AML-193 (cell line): ENCODE results near the gene SIPA1L3.

Experiments used
- DNase-seq, 2 experiments: peaks; one replicate each; lab custom pipeline; 2025; lab: John Stamatoyannopoulos, UW

The SIPA1L3 gene

GRCh38 chr19:37975071-37975470 is 68.1 kb downstream of the SIPA1L3 start:
- no peak for DNase-seq

DNA sequence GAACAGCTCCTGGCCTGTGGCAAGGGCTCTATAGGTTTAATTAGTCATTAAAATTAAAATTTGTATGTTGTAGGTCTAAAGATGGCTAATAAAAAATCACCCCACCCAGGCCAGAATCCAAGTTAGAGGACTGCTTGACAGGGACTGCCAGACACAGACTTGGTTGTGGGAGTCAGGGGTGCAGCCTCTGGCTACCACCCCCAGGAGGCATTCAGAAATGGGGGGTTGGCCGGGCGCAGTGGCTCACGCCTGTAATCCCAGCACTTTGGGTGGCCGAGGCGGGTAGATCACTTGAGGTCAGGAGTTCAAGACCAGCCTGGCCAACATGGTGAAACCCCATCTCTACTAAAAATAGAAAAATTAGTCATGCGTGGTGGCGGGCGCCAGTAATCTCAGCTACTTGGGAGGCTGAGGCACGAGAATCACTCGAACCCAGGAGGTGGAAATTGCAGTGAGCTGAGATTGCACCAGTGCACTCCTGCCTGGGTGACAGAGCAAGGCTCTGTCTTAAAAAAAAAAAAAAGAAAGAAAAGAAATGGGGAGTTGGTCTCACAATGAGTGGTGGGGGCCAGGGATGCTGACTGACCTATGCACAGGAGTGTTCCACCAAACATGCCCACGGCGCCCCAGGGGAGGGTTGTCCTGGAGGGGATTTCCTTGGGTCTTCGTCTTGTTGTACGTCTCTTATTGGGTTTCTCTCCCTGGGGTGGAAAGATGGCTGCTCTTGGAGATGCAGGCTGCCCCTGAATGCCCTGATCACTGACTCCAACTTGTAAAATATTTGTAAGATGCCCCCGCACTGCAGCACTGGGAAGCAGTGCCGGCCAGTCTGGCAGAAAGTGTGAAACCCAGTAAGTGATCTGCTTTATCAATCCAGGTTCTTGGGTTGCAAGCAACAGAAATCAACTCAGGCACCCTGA is 68.8 kb downstream of the SIPA1L3 start:
- DNase-seq, result no peak

GRCh38 chr19:37977391-37977790 is 70.4 kb downstream of the SIPA1L3 start:
- no peak for DNase-seq

- no peak for DNase-seq
Observed at GRCh38 chr19:37977992-37978391, 71.0 kb downstream of the SIPA1L3 start.

DNA sequence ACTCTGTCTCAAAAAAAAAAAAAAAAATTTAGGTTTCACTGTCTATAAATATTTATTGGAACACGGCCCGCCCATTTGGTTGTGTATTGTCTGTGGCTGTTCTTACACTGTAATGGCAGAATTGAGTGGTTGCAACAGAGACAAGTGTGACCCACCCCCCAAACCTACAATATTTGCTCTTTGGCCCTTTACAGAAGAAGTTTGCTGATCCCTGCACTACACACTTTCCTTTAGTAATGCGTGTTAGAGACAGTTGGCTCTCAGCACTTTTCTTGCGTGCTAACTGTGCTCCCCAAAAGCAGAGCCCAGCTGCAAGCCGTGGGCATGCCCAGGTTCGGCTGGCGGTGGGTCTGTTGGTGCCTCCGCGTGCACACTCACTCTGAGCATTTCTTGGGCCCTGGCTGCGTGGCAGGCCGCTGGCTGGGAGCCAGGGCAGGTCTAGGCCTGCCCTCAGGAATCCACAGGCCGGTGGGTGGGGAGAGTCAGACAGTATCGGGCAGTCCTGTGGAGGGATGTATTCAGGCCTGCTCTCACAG is 72.6 kb downstream of the SIPA1L3 start:
- no peak for DNase-seq

DNA sequence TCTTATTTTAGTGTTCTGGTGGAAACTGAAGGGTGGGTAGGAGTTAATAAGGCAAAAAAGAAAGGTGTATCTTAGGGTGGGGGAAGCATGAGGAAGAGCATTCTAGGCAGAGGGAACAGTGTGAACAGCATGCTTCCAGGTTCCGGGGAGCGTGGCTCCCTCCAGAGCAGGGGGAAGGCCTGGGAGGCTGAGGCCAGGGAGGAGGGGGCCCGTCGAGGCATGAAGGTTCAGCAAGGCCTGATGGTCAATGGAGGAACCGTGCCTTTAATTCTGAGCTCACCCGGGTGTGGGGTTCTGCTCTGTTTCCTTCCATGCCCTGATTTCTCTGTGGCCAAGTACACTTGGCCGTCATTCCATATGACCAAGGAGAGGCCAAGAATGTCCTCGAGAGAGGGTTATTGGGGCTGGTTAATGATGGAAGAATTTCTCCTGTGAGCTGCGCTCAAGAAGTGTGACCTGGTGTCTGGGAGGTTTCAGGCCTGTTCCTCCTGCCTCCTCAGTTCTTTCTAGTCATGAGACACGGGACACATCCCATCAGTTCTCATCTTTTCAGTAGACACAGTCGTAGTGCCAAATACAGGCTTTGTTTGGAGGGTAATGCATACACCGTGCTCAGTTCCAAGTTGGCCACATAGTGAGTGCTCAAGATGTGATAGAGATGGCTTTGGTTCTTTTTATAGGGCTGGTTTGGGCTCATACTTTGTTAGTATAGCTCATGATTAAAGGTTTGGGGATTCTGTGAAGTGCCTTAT is 73.6 kb downstream of the SIPA1L3 start:
- no peak for DNase-seq

GRCh38 chr19:37981785-37982475 is 74.9 kb downstream of the SIPA1L3 start:
- no peak for DNase-seq

DNA sequence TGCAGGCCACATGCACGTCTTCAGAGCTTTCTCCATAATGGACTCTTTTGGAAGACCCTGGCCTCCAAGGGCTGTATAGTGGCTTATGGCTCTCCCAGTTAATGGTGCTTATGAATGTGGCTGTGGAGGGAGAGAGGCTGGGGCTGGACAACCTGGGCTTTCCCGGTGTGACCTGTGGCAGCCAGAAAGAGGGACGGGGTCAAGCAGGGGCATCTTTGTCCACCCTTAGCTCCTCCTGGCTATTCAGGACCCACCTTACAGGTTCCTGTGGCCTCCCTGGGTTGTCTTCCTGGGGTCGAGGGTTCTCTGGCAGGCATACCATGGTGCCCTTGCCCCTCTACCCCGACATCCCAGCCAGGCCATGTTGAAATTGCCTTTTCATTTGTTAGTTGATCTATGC is 75.6 kb downstream of the SIPA1L3 start:
- no peak for DNase-seq

GRCh38 chr19:37983153-37983552 is 76.1 kb downstream of the SIPA1L3 start:
- DNase-seq, result no peak

DNA sequence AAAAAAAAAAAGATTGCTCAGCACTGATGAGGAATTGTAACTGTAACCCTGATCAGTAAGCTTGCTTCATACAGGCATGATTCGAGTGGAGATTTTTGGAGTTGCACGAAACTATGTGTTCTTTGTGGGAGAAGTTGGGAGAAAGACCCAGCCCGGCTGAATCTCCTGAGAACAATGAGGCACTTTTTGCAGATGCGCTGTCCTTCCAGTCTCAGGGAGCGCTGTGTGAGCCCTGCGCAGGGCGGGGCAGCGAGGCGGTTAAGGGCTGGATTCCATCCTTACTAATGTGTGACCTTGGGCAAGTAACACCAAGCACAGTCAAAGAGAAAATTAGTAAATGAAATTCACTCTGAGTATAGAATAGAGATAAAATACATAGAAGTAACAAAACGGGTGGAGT is 76.9 kb downstream of the SIPA1L3 start:
- DNase-seq, result no peak

- DNase-seq, result no peak
Observed at GRCh38 chr19:37986048-37986750, 79.2 kb downstream of the SIPA1L3 start.

DNA sequence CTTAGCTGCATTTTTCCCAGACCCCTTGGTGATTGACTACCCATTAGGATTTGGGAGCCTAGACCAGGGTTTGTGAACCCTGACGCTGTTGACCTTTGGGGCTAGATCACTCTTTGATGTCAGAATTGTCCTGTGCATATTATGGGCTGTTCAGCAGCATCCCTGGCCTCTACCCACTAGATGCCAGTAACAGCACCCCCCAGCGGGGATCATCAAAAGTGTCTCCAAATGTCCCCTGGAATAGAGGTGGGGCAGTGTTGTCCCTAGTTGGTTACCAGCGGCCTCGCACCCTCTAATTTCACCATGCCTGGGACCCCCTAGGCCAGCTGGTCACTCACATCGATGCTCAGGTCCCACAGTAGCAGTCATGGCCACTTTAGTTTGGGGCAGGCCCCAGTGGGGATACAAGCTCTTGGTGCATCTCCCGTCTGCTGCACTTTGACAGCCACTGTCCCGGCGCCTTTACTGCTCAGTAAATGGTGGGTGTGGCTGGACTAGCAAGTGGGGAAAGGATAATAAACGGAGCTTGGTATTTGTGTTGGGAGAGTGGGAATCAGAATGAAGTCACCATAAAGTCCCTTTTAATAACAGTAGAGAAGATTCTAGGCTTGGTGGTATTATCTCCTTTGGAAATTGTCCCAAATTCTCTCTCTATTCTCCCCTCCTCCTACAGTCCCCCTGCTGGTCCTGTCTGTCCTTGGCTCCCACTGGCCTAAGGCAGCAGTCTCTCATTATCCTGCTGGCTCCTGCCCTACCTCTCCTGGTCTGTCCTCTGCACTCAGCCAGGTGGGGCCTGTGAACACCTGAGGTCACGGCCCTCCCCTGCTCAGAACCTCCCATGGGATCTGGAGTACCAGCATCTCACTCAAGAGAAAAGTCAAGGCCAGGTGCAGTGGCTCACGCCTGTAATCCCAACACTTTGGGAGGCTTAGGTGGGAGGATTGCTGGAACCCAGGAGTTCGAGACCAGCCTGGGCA is 80.6 kb downstream of the SIPA1L3 start:
- no peak for DNase-seq

DNA sequence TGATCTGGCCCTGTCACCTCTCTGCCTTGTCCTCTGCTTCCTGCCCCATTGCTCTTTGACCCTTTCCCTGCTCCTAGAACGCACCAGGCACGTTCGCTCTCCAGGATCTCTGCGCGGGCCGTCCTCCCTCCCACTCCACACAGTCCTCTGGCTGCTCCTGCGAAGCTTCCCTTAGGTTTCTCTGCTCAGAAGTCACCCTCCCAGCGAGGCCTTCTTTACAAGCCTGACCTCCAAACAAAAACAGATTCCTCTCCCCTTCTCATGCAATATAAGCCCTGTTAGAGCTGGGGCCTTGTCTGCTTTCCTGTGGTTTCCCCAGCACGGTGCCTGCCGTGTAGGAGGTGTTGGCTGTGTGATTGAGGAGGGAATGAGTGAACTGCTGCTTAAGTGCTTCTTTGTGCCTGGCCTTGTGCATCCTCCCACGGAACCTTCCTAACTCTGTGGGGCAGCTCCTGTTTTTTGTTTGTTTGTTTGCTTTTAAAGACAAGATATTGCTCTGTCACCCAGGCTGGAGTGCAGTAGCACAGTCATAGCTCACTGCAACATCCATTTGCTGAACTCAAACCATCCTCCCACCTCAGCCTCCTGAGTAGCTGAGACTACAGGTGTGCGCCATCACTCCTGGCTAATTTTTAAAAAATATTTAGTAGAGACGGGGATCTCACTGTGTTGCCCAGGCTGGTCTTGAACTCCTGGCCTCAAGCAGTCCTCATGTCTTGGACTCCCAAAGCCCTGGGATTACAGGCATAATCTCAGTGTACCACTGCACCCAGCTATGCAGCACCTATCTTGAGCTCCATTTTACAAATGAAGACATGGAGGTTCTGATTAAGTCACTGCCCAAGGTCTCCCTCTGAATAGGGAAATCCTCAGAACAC is 82.0 kb downstream of the SIPA1L3 start:
- DNase-seq, result no peak

GRCh38 chr19:37989855-37990254 is 82.8 kb downstream of the SIPA1L3 start:
- DNase-seq, result no peak

DNA sequence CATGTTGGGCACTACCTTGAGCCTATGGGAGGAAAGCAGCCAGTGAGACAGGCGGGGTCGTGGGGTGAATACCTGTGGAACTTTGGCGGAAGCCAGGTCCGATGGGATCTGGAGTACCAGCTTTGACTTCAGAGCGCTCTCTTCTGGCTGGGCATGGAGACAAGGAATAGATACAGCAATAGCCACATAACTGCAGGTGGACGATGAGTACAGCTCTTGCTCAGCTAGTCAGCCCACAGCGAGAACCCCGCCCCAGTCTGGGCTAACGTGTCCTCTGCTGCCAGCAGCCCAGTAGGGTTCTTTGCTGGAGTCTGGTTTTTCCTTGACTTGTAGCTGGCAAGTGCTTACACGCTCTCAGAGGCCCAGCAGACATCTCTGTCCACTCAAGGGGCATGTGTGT is 83.4 kb downstream of the SIPA1L3 start:
- DNase-seq, result no peak

- no peak for DNase-seq
Observed at GRCh38 chr19:37991176-37991835, 84.3 kb downstream of the SIPA1L3 start.

DNA sequence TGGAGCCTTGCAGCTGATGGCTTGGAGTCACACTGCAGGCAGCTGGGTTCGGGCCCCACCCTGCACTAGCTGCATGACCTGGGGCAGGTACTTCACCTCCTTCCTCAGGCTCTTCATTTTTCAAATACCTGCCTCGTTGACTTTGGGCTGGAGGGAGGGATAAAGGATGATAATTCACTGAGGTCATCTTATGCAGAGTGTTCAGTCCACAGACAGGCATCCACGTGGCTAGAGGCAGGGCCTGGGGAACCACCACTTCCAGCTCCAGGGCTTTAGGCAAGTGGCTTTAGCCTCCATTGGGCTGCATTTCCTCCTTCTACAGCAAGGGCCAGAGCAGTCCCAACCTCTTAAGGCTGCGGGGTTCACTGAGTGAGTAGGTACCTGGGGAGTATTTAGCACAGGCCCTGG is 84.8 kb downstream of the SIPA1L3 start:
- DNase-seq, result no peak

DNA sequence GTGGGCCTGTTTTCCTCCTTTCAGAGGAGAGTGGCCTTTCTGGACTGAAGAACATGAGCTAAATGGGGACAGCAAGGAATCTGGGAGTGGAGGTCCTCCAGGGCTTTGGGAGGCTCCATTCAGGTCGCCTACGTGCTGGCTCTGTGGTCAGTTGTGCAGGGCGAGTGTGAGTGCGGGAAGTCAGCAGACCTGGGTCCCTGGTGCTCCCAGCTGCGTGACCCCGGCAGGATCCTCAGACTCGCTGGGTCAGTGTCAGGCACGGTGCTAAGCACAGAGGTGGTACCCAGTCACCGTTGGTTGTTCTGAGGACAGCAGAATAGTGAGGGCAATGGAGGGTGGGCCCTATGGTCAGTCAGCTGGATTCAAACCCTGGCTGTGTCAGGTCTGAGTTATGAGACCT is 85.8 kb downstream of the SIPA1L3 start:
- DNase-seq, result no peak

DNA sequence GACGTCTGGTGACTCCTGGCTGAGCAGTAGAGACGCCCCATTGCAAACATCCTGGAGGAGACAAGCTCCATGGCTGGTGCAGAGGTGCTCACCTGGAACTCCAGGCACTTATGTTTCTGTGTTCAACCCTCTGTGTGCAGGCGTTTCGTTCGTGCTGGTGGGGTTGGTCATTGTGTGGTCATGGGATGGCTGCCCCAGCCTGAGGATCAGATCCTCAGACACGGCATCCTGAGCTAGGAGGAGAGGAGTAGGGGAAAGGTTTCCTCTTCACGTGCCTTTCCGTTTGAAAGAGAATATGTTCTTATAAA is 87.8 kb downstream of the SIPA1L3 start:
- no peak for DNase-seq
